ENCODE results near the gene ITGA11.

The ITGA11 gene

DNA sequence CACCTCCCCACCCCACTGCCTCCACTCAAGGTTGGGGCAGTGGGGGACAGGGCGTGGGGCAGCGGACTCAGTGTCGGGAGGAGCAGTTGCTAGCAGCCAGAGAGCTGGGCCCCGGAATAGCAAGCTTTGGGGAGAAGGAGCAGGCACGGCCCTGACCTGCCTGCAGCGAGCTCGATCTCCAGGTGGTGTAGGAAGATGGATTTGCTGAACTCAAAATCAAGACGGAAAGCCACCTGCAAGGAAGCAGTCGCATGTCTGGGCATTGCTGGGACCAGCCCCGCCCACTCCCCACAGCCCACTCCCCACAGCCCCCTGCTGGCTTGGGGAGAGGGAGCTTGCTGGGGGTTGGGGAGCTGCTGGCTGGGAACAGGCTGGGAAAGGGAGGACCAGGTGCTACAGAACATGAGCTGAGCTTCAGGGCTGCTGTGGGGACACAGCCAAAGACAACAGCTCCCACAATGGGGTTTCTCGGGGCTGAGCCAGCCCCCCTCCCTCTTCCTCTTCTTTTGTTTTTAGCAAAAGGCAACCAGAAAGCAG lies 116.4 kb downstream of the ITGA11 start:
- no peak for TF ChIP-seq ZFX (IDR thresholded peaks at IDR 0.05; ENCODE audit: borderline replicate concordance)
- TF ChIP-seq, protein P1, sequence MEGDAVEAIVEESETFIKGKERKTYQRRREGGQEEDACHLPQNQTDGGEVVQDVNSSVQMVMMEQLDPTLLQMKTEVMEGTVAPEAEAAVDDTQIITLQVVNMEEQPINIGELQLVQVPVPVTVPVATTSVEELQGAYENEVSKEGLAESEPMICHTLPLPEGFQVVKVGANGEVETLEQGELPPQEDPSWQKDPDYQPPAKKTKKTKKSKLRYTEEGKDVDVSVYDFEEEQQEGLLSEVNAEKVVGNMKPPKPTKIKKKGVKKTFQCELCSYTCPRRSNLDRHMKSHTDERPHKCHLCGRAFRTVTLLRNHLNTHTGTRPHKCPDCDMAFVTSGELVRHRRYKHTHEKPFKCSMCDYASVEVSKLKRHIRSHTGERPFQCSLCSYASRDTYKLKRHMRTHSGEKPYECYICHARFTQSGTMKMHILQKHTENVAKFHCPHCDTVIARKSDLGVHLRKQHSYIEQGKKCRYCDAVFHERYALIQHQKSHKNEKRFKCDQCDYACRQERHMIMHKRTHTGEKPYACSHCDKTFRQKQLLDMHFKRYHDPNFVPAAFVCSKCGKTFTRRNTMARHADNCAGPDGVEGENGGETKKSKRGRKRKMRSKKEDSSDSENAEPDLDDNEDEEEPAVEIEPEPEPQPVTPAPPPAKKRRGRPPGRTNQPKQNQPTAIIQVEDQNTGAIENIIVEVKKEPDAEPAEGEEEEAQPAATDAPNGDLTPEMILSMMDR (IDR thresholded peaks at IDR 0.05) = no peak

DNA sequence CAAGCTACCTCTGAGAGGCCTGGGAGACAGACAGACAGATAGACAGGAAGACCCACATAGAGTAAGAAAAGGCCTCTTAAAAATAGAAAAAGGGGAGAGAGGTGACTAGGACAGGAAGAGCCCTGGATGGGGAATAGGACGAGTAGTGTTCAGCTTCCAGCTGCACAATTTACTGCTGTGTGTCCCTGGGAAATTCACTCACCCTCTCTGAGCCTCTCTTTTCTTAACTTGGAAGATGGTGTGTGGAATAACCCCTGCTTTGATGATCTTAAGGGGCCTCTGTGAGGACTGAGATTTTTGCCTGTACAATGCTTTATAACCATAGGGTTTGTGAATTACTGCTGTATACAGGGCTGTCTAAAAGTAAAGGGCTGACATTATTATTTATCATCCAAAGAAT lies 116.9 kb downstream of the ITGA11 start:
- TF ChIP-seq, protein P1 (IDR thresholded peaks at IDR 0.05) = no peak
- no peak for TF ChIP-seq ZFX (IDR thresholded peaks at IDR 0.05; ENCODE audit: borderline replicate concordance)
- H3K27ac ChIP-seq = no peak overlapping the region

More for the DNA sequence above, 116.4 kb downstream of the ITGA11 start:
- H3K27ac ChIP-seq = no peak overlapping the region

DNA sequence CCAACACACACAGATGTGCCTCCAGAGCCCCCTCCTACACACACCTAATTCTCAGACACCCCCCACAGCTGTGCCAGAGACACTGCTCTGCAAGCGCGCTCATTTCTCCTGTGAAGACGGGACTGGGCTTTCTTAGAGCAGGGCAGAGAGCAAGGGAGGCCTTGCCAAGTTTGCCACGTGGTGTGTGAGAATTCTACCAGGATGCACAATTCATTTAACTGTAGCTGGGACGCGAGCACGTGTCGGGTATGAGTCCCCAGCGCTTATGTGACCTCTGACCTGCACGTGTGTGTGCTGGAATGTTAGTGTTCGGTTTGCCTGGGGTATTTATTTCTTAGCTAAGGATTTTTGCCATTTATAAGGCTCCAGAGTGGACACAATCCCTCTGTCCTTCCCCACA lies 117.4 kb downstream of the ITGA11 start:
- TF ChIP-seq, protein P1 (IDR thresholded peaks at IDR 0.05) = no peak
- TF ChIP-seq ZFX (IDR thresholded peaks at IDR 0.05; ENCODE audit: borderline replicate concordance) = no peak

DNA sequence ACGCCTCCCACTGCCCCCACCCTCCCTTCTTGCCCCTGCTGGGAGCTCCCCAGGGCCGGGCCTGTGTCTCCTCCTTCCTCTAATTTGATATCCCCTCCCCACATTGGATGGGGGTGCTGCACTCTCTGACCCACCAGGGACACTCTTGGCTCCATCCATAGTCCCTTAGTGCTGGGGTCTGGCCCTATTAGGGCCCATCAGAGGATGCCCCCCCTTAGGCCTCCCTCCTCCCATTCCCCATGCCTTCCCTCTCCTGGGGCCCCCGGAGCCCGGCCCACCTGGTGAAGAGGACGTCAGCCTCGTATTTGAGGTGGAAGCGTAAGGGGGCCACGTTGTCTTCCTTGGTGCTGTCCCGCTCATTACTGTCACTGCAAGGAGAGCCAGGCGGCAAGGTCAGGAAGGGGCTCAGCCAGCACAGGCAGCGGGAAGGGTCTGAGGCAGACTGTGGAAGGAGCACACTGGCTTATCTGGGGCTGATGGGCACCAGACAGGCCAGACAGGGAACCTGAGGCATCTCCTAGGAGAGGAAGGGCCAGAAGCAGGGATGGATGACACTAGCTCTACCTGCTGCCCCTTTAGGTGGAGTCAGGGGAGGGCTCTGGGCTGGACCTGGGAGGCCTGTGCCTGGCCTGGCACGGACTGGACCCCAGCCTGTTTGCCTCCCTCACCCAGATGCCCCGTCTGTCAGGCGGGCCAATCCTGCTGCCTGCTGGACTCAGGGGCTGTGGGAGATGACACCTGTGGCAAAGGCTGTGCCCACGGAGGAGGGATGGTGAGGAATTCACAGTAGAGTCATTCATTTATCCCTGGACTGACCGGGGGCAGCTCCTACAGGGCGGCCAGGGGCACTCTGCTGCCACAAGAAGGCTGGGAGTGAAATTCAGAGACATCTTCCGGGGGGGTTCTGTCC lies 118.2 kb downstream of the ITGA11 start:
- TF ChIP-seq, protein P1 (IDR thresholded peaks at IDR 0.05) = no peak
- no peak for TF ChIP-seq ZFX (IDR thresholded peaks at IDR 0.05; ENCODE audit: borderline replicate concordance)
- H3K27ac ChIP-seq = no peak overlapping the region

More for the DNA sequence above, 117.4 kb downstream of the ITGA11 start:
- no peak overlapping the region for H3K27ac ChIP-seq

DNA sequence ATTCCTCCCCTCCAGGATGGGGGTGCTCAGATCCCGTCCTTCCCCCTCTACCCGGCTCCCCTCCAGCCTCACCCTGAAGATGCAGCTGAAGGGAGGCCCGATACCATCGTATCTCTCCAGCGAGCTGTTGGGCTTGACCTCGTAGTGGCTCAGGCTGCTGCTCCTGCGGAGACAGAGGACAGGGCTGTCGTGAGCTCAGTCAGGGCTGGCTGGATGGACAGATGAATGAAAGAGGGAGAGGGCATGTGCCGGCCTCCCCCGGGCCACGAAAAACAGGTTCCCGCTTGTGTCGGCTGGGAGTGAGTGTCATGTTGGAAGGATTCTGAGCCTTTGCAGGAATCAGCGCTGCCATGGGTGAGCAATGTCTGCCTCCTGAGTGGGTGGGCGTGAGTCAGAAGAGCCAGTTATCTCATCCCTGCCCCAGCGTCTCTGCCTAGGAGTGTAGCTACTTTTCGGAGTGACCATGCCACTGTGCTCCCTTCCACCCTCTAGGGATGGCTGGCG lies 119.2 kb downstream of the ITGA11 start:
- no peak overlapping the region for H3K27ac ChIP-seq
- TF ChIP-seq, protein P1 (IDR thresholded peaks at IDR 0.05) = no peak
- TF ChIP-seq ZFX (IDR thresholded peaks at IDR 0.05; ENCODE audit: borderline replicate concordance) = no peak

DNA sequence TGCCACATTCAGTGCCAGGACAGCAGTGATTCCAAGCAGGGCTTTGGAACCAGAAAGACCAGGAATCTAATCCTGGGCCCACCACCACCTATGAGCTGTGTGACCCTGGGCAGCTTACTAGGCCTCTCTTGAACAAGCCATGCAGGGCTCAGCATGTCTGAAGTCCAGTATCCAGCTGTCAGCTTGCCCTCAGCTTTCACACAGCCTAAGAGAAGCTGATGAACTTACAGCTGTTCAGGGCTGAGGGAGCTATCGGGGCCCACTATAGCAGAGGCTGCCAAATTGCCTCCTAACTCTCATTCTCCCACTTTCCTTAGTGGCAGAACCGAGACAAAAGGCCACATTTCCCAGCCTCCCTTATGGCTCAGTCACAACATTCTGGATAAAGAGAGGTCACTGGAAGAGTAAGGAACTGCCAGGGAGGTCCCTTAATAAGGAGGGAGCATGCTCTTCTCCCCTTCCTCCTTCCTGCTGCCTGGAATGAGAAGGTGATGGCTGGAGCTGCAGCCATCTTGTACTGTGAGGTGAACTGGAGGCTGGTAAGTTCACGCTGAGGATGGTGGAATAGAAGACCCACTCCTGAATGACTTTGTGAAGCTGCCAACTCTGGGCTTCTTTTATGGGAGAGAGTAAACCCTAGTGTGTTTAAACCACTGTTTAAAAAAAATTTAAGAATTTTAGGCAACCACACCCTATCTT lies 120.0 kb downstream of the ITGA11 start:
- TF ChIP-seq ZFX (IDR thresholded peaks at IDR 0.05; ENCODE audit: borderline replicate concordance) = no peak
- TF ChIP-seq, protein P1 (IDR thresholded peaks at IDR 0.05) = no peak
- H3K27ac ChIP-seq = no peak overlapping the region
